Chondrocyte (in vitro differentiated cells): ENCODE results near the gene GPSM3. TPM values are rescaled to one million over a fixed set of nuclear protein-coding genes. Genes with fewer than 3 reads are reported as not detected.

Experiments used
- DNase-seq: peaks from one replicate; pipeline ENCODE4 v3.0.0; 2021; ENCODE audit warnings: mixed read lengths, low spot score
- H3K27ac Mint-ChIP-seq: one replicate; pipeline ENCODE4 v1.8.0; 2021; ENCODE audit warnings: mild to moderate bottlenecking, moderate library complexity, mixed read lengths; ENCODE audit not compliant: unreplicated experiment
- H3K27me3 Mint-ChIP-seq: 2 replicates; pipeline ENCODE4 v1.8.0; 2021; ENCODE audit warnings: low read depth, mixed read lengths
- H3K36me3 Mint-ChIP-seq: 2 replicates; pipeline ENCODE4 v1.8.0; 2021; ENCODE audit warnings: low read depth, mixed read lengths
- H3K4me1 Mint-ChIP-seq: 2 replicates; pipeline ENCODE4 v1.8.0; 2021; ENCODE audit warnings: low read depth, mild to moderate bottlenecking, mixed read lengths
- H3K4me3 Mint-ChIP-seq: one replicate; pipeline ENCODE4 v1.8.0; 2021; ENCODE audit warnings: mild to moderate bottlenecking, moderate library complexity, mixed read lengths; ENCODE audit not compliant: unreplicated experiment
- H3K9me3 Mint-ChIP-seq: 2 replicates; pipeline ENCODE4 v1.8.0; 2021; ENCODE audit warnings: low read depth, mixed read lengths
- long read RNA-seq: library from polyadenylated mRNA; stranded (forward); transcript quantifications from one replicate; pipeline ENCODE4 v2.0.0, GENCODE V29; 2021
- total RNA-seq: library from RNA; stranded (reverse); gene quantifications from 3 replicates; pipeline ENCODE4 v1.2.1, GENCODE V29; 2021
- TF ChIP-seq, protein P1 (sequence below): fragments of 200-600 bp; sonication (generic); IDR thresholded peaks from 2 replicates; pipeline ENCODE4 v1.5.0; 2021; ENCODE audit warnings: antibody characterized with exemption, mild to moderate bottlenecking, moderate library complexity

The GPSM3 gene, protein sequence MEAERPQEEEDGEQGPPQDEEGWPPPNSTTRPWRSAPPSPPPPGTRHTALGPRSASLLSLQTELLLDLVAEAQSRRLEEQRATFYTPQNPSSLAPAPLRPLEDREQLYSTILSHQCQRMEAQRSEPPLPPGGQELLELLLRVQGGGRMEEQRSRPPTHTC
- total RNA-seq, result 3.6 to 5.6 TPM (median 5.4 TPM) in 3 replicates
- long read RNA-seq, partial matches to known transcripts, result 0 of 3 reads
- long read RNA-seq, other reads (novel, unspliced or antisense), result 1 of 3 reads

- Mint-ChIP-seq H3K4me3 (peak within 1 kb of the TSS; percentile 41), H3K36me3 (peaks cover under 1% of the 10 kb centered on the region), H3K4me1 (peaks cover 63% of the 10 kb centered on the region), H3K27me3 (no peaks in the 10 kb centered on the region), H3K27ac (peak within 1 kb of the TSS; percentile 78), H3K9me3 (no peaks in the 10 kb centered on the region)
- no peak for DNase-seq
- TF ChIP-seq, protein P1, sequence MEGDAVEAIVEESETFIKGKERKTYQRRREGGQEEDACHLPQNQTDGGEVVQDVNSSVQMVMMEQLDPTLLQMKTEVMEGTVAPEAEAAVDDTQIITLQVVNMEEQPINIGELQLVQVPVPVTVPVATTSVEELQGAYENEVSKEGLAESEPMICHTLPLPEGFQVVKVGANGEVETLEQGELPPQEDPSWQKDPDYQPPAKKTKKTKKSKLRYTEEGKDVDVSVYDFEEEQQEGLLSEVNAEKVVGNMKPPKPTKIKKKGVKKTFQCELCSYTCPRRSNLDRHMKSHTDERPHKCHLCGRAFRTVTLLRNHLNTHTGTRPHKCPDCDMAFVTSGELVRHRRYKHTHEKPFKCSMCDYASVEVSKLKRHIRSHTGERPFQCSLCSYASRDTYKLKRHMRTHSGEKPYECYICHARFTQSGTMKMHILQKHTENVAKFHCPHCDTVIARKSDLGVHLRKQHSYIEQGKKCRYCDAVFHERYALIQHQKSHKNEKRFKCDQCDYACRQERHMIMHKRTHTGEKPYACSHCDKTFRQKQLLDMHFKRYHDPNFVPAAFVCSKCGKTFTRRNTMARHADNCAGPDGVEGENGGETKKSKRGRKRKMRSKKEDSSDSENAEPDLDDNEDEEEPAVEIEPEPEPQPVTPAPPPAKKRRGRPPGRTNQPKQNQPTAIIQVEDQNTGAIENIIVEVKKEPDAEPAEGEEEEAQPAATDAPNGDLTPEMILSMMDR, result no peak
Observed at GRCh38 chr6:32192608-32193039, at the start of gene GPSM3. TSS of gene GPSM3 (minus strand) at chr6:32192643. CDS start at chr6:32192513, 130 bp downstream.

DNA sequence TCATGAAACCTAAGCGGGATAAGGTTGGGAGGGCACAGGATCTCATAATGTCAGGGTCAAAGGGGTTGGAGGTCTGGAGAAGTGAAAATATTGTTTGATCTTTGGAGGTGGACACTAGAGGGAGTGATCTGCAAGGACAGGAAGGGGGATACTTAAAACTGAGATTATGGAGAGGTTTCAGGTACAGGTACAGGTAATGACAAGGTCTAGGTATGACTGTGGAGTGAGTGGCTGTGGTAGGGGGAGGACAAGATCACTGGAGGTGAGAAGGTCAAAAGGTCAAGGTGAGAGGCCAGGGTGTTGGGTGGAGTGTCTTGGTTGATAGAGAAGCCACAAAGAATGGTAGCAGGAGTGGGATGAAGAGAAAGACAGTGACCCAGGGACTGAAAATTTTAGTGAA lies 48.2 kb upstream of the GPSM3 start:
- Mint-ChIP-seq H3K9me3 (no peaks in the 10 kb centered on the region), H3K4me1 (peaks cover 8% of the 10 kb centered on the region), H3K36me3 (peaks cover 2% of the 10 kb centered on the region), H3K27ac (no peak overlapping the region), H3K27me3 (peaks cover 17% of the 10 kb centered on the region), H3K4me3 (no peak overlapping the region)
- DNase-seq, result no peak
- TF ChIP-seq, protein P1, result peak; percentile 23

DNA sequence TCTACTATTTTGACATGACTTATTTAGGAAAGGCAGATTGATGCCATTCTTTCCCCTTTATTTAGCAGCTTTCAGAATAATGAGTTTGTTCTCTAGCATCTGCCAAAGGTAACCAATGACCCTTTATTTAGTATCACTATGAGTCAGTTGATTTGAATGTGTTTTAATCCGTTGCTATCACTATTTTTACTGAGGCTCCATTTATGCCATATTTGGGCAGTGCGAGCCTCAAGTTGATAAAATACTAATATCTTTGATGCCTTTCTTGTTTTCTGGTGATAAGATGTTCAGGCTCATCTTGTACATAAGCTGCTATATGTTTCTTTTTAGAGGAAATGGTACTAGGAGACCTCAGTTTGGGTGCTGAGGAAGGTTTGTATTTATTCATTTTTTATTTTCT lies 47.0 kb upstream of the GPSM3 start:
- peaks cover 2% of the 10 kb centered on the region for H3K36me3 Mint-ChIP-seq
- H3K27me3 Mint-ChIP-seq, result peaks cover 15% of the 10 kb centered on the region
- H3K9me3 Mint-ChIP-seq, result no peaks in the 10 kb centered on the region
- no peak overlapping the region for H3K27ac Mint-ChIP-seq
- H3K4me1 Mint-ChIP-seq, result no peaks in the 10 kb centered on the region
- no peak for DNase-seq
- TF ChIP-seq, protein P1, result no peak
- no peak overlapping the region for H3K4me3 Mint-ChIP-seq

DNA sequence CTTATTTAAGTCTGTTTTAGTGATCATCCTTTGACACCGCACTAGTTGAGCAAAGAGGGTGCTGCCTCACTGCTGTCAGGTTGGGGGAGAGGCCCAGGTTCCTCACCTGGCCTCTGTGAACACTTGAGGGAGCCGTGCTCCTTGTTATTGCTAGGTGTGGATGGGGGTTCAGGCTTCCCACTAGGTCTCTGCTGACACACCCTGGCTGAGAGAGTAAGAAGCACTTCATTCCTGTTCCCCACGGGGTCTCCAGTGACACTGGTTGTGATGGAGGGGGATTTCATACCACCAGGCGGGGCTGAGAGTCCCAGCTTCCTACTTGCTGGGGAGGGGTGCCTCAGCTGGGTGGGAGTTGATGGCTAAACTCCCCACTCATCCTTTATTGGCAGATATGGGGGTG lies 42.5 kb upstream of the GPSM3 start:
- Mint-ChIP-seq H3K27ac (no peak overlapping the region), H3K4me3 (no peak overlapping the region), H3K27me3 (no peaks in the 10 kb centered on the region), H3K4me1 (no peaks in the 10 kb centered on the region), H3K36me3 (no peaks in the 10 kb centered on the region), H3K9me3 (no peaks in the 10 kb centered on the region)
- no peak for DNase-seq
- TF ChIP-seq, protein P1, result no peak

- H3K27ac Mint-ChIP-seq, result no peak overlapping the region
- H3K4me1 Mint-ChIP-seq, result no peaks in the 10 kb centered on the region
- no peak for DNase-seq
- H3K36me3 Mint-ChIP-seq, result no peaks in the 10 kb centered on the region
- TF ChIP-seq, protein P1, result no peak
- no peaks in the 10 kb centered on the region for H3K9me3 Mint-ChIP-seq
- peaks cover 10% of the 10 kb centered on the region for H3K27me3 Mint-ChIP-seq
- no peak overlapping the region for H3K4me3 Mint-ChIP-seq
Observed at GRCh38 chr6:32226434-32226833, 34.0 kb upstream of the GPSM3 start.
